HG03103 (cell line): ENCODE results near the gene EML1.

ENCODE experiments used
- ATAC-seq: cut with Tn5 transposase; IDR thresholded peaks from one replicate; pipeline ENCODE4 v1.9.1; 2021; ENCODE audit warnings: low read depth; ENCODE audit not compliant: unreplicated experiment

The EML1 gene, protein sequence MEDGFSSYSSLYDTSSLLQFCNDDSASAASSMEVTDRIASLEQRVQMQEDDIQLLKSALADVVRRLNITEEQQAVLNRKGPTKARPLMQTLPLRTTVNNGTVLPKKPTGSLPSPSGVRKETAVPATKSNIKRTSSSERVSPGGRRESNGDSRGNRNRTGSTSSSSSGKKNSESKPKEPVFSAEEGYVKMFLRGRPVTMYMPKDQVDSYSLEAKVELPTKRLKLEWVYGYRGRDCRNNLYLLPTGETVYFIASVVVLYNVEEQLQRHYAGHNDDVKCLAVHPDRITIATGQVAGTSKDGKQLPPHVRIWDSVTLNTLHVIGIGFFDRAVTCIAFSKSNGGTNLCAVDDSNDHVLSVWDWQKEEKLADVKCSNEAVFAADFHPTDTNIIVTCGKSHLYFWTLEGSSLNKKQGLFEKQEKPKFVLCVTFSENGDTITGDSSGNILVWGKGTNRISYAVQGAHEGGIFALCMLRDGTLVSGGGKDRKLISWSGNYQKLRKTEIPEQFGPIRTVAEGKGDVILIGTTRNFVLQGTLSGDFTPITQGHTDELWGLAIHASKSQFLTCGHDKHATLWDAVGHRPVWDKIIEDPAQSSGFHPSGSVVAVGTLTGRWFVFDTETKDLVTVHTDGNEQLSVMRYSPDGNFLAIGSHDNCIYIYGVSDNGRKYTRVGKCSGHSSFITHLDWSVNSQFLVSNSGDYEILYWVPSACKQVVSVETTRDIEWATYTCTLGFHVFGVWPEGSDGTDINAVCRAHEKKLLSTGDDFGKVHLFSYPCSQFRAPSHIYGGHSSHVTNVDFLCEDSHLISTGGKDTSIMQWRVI

DNA sequence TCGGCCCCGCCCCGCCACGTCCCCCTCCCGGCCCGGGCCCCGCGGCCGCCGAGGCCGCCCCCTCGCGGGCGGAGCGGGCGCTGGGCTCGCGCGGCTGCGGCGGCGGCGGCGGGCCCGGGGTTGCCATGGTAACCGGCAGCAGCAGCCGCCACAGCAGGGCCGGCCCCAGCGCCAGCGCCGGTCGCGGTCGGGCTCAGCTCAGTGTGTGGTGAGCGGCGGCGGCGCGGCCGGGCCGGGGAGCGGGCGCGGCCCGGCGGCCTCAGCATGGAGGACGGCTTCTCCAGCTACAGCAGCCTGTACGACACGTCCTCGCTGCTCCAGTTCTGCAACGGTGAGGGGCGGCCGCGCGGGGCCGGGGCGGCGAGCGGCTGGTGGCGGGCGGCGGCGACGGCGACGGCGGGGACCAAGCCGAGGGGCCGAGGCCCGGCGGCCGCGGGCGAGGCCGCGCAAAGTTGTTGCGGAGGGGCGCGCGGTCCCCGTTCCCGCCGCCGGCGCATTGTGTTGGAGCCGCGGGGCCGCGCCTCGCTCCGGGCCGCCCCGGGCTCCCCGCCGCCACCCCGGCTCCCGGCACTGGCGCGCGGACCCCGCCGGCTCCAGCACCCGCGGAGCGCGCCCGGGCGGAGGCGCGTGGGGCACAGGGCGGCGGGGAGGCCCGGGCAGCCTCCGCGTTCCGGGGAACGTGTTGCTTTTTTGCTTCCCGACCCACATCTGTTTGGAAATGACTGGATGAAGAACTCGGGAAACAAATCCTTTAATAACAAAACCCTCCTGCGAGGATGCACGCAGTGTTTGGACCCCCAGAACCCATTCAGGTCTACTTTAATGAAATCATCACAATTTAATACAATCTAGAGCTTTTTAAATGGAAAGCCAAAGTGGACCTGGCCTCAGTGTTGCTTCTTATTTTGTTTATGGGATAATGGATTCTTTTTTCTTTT, at the start of gene EML1:
Gene EML1, plus strand, starts transcription at position 201 of the 938 bp plus-strand sequence. Its CDS starts 64 bp downstream, at position 265.
- peak; percentile 84 for ATAC-seq

DNA sequence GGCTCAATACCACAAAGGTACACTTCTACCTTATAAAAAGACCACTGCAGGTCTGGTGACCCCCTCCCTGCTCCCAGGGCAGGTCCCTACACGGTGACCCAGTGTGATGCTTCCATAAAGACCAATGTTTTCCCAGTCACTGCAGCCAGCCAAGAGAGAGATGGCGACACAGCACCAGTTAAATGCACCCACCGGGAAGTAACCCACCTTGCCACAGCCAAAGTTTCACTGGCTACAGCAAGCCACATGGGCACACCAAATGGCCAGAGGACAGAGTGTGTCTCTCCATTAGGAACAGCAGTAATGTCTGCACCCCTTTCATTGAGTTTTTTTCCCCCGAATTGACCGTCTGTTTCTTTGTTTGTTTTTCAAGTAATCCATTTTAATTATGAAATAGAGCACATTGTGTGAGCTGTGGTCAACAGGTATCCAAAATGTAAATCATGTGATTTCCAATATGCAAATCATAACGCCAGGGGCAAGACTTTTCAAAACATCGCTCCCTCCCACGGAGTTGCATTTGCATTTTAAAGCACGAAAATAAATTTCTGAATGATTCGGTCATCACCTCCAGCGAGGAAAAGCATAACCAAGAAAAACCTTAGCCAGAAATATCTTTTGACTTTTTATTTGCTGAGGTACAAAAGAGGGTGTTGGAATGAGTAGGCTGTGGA, 48.9 kb upstream of the EML1 start:
- ATAC-seq: no peak

GRCh38 chr14:99744873-99745224, 48.4 kb upstream of the EML1 start:
- ATAC-seq: no peak

GRCh38 chr14:99745307-99745951, 47.8 kb upstream of the EML1 start:
- ATAC-seq: no peak

DNA sequence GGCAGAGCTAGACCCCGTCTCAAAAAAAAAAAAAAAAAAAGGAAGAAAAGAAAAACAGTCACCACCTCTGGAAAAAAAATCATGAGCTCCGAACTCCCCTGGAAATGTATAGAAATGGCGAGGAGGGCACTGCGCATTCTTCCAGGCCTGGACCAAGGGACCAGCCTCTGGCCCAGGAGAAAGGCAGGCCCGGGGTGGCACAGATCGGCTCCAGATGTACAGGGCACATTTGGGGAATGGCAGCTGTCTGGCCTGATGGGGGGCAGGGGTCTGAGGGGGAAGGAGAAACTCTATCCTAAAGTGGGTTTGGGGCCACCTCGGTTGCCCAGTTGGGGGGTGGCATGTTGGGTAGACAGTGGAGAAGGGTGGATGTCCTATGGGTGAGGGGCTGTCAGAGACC, 46.0 kb upstream of the EML1 start:
- ATAC-seq: no peak

GRCh38 chr14:99747582-99748330, 45.5 kb upstream of the EML1 start:
- no peak for ATAC-seq

DNA sequence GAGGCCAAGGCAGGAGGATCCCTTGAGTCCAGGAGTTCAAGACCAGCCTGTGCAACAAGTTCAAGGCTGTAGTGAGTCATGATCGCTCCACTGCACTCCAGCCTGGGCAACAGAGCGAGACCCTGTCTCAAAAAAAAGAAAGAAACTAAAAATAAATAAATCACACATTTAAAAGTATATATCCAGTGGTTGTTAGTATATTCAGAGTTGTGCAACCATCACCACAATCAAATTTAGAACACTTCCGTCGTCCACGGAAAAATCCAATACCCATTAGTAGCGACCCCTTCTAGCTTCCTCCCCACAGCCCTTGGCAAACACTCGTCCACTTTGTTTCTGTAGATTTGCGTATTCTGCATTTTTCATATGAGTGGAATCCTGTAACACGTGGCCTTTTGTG, 44.7 kb upstream of the EML1 start:
- ATAC-seq: no peak

DNA sequence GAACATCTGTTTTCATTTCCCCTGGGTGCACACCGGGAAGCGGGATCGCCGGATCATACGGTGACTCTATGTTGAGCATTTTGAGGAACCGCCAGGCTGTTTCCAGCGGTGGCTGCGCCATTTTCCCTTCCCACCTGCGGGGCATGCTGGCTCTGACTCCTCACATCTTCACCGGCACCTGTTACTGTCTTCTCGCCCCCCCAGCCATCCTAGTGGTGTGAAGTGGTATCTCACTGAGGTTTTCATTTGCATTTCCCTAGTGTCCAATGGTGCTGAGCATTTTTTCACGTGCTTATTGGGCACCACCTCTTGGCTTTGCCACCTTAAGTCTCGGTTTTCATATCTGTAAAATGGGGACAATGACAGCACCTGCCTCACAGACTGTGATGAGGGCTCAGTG, 44.1 kb upstream of the EML1 start:
- ATAC-seq: no peak

- ATAC-seq: no peak
Observed at GRCh38 chr14:99749763-99750715, 43.2 kb upstream of the EML1 start.

DNA sequence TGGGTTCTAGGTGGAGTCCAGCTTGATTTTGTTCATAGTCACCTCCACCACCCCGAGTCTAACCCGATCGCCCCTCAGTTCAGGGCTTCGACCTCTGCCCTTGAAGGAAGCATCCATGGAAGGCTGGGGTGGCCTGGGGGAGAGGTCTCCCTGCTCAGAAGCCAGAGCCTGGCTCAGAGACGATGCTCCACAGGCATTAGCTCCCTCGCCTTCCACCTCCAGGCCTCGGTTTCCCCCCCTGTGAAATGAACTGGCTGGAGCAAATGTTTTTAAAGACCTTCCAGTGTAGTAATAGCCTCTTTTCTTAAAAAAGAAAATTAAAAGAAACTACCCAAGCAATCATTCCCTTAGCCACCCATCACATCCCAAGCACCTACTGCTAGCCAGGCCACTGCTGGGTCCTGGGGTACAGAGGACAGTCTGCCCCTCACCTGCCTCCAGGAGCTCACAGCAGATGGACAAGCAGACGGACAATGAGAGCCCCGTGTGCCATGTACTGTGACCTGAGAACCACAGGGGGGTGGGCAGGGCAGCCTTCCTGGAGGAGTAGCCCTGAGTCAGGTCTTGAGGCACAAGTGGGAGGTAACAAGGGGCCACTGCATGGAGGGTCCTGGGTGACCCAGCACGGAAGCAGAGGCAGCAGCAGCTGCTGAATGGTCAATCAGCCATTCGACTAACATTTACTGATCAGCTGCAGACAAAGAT, 42.3 kb upstream of the EML1 start:
- ATAC-seq: no peak

DNA sequence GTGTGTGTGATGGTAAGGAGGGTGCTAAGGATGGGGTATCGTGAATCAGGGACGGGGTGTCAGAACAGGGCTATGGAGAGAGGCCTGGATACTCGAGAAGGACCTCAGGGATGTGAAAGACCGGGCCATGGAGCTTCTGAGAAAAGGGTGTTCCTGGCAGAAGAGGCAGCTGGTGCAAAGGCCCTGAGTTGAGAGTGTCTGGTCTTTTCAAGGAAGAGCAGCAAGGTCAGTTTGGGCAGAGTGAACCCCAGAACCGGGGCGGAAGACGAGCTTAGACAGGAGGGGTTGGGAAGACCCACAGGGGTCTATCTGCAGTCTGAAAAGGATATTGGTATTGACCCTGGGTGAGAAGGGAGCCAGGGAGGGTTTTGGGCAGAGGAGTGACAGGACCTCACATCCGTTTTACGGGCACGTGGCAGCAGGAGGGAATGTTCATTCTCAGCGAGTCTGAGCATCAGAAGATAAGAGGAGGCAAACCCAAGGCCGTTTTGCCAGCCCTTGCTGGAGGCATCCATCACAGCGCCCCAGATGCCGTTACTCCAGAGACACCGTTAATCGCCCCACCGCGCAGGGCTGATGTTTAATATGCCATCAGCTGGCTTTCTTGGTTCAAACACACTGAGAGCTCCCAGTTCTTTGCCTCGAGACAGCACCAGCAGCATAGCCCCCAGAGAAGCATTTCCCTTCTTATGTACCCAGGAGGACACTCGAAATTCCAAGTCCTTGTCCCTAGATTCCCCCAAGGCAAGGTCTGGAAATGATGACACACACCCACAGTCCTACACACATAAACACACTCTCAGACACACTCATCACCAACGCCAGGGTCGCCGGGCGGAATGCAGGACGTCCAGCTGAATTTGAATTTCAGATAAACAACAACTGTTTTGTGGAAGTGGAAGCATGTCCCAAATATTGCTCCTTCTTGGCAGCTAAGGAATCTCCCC, 41.4 kb upstream of the EML1 start:
- no peak for ATAC-seq

DNA sequence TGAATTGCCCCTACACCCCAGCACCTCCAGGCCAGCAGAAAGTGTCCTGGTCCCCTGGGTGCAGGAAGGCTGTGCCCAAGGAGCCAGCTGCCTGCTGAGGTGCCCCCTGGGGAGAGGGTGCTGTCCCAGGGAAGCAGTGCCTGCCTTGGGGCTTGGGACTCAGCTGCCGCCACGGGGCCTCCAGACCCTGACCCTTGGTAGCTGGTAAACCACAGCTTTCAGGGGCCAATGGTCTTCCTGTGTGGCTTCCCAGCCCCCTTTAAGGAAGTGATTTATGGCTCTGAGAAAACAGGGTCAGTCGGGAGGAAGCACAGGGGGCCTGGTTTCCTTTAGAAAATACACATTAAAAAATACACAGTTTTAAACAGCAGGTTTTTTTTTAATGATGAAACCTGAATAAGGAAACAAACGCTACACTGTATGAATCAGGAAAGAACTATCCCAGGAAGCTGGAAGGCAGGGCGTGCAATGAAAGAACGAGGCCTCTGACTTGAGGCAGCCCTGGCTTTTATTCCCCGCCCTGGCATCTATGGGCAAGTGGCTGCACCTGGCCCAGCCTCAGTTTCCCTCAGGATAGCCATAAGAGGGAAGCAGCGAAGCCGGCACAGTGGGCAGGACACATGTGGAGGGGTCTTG, 40.6 kb upstream of the EML1 start:
- no peak for ATAC-seq

DNA sequence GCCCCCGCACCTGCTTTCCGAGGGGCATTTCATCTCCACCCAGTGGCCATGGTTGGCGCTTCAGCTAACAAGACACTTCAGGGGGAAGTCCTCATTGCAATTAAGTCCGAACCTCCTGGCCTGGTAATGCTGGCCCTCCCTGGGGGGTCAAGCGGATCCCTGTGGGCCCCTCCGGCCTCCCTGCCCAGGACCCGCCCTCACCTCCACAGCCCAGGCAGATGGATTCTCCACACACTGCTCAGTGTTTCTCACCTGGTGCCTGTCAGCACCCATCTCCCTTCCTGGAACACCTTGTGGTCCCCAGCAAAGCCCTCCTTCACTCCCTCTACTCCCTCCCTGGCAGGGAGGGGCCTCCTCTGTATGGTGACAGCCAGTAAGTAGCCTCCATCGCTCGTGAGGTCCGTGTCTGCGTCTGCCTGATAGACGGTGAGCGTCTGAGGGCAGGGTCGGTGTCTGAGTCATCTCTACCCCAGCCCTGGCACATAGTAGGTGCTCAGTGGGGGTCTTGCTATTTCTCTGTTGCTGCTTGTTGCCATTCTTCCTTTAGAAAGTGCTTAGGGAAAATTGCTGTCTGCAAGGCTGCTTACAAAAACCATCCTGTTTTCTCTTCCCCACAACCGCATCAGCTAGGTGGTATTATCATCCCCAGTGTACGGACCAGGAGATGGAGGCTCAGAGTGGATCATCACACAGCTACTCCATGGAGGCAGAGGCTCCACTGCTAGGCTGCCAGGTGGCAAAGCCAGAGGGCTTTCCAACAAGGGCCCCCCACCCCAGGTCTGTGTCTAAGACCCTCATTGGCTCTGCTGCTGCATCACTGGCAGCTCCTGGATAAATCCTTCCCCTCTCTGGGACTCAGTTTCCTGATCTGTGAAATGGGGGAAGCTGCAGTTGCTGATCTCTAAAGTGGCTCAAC, 39.7 kb upstream of the EML1 start:
- no peak for ATAC-seq

DNA sequence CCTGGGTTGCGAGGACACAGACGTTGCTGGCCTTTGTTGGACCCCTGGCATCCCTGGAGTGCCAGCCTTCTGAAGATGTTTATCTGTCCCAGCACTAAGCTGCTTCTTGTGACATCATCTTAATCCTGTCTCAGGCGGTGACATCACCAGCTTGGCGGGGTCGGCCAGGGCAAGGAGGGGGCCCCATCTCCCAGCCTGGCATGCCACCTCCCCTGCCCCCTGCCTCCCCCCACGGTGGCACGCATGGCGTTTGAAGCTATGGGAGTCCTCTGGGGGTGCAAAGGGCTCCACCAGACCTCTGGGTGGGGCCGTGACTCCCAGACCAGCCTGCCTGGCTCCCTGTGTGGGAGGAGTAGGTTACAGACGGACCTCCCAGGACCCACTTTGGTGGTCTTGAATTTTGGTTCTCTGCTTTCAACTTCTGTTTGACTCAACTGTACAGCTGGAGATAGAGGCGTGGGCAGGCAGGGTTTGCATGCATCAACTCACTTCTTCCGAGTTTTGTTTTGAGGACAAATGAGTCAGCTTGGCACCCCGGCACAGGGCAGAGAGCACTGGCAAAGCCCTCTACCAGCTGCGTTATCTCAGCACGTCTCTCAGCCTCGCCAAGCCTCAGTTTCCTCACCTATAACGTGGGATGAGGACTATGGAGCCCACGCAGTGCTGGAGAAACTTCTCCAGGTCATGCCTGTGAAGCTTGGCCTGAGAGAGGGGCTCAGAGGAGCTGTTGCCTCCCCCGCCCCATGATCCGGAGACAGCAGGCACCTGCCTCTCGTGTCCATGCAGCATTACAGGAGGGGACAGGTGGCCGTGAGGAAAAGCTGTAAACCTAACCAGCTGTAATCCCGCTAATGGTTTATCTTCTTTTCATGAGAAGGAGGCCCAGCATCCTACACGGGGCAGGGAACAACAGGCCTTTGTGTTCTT, 38.8 kb upstream of the EML1 start:
- ATAC-seq: no peak
